Gastroesophageal sphincter (tissue), 4 donors: ENCODE results near the gene GM2A. TPM values are rescaled to one million over a fixed set of nuclear protein-coding genes. Genes with fewer than 3 reads are reported as not detected.

Experiments
- ATAC-seq: fragments of 150-250 bp; one replicate; pipeline ENCODE4 v1.9.1; 2016; ENCODE audit warnings: mild to moderate bottlenecking, moderate library complexity
- H3K27ac ChIP-seq, 4 donors: fragments of 200-600 bp; sonication (generic) in 3 of 4; 1 replicate in 3 of 4; 2 replicates in 1 of 4; pipeline ENCODE4 v1.5.1; 2016 to 2019
- H3K27me3 ChIP-seq: fragments of 200-600 bp; sonication (generic); one replicate; pipeline ENCODE4 v1.5.1; 2019
- H3K36me3 ChIP-seq, 2 donors: fragments of 200-600 bp; sonication (generic); one replicate each; pipeline ENCODE4 v1.5.1; 2019; ENCODE audit warnings: control low read depth in 1 of 2
- H3K4me1 ChIP-seq, 3 donors: fragments of 200-600 bp; sonication (generic); 1 replicate in 2 of 3; 2 replicates in 1 of 3; pipeline ENCODE4 v1.5.1; 2016 to 2019; ENCODE audit warnings: control low read depth in 2 of 3
- H3K4me3 ChIP-seq, 2 donors: fragments of 200-600 bp; sonication (generic); one replicate each; pipeline ENCODE4 v1.5.1; 2019; ENCODE audit warnings: mild to moderate bottlenecking in 1 of 2, moderate library complexity in 1 of 2
- H3K9me3 ChIP-seq, 3 donors: fragments of 200-600 bp; sonication (generic); one replicate each; pipeline ENCODE4 v1.5.1; 2017 to 2019; ENCODE audit warnings: control low read depth in 2 of 3
- EP300 ChIP-seq: sonication (generic); formaldehyde crosslinking; IDR thresholded peaks from one replicate; pipeline ENCODE4 v1.6.1; 2017; ENCODE audit warnings: antibody characterized with exemption, mild to moderate bottlenecking
- POLR2A ChIP-seq, 2 donors: fragments of 450-650 bp; IDR thresholded peaks; one replicate each; pipeline ENCODE4 v1.6.1; 2017; ENCODE audit warnings: antibody characterized with exemption in 2 of 2, mild to moderate bottlenecking in 2 of 2, moderate library complexity in 1 of 2
- POLR2AphosphoS5 ChIP-seq: sonication (generic); formaldehyde crosslinking; IDR thresholded peaks from one replicate; pipeline ENCODE4 v1.6.1; 2017; ENCODE audit warnings: antibody characterized with exemption
- WGBS, 2 donors: methylation state at CpG; one replicate each; pipeline ENCODE4 v1.1.5; 2018; ENCODE audit warnings: low coverage in 1 of 2; 5-methylcytosine and 5-hydroxymethylcytosine counted together
- total RNA-seq, 4 donors: library from RNA; depleted of rRNA; stranded (reverse); fragments of >200 nt; gene quantifications; one replicate each; pipeline ENCODE4 v1.1.0, GENCODE V29; 2016
- TF ChIP-seq, protein P1 (sequence below), 4 experiments: fragments of 200-600 bp in 2 of 4; fragments of 450-650 bp in 2 of 4; sonication (generic) in 1 of 4; IDR thresholded peaks; one replicate each; pipeline ENCODE4 v1.5.1; 2017 to 2019; ENCODE audit warnings: antibody characterized with exemption in 4 of 4, mild to moderate bottlenecking in 2 of 4, moderate library complexity in 2 of 4

The GM2A gene
- total RNA-seq, 4 donors from 2014 or later: 23.3 to 37.2 (median 29.1) TPM

DNA sequence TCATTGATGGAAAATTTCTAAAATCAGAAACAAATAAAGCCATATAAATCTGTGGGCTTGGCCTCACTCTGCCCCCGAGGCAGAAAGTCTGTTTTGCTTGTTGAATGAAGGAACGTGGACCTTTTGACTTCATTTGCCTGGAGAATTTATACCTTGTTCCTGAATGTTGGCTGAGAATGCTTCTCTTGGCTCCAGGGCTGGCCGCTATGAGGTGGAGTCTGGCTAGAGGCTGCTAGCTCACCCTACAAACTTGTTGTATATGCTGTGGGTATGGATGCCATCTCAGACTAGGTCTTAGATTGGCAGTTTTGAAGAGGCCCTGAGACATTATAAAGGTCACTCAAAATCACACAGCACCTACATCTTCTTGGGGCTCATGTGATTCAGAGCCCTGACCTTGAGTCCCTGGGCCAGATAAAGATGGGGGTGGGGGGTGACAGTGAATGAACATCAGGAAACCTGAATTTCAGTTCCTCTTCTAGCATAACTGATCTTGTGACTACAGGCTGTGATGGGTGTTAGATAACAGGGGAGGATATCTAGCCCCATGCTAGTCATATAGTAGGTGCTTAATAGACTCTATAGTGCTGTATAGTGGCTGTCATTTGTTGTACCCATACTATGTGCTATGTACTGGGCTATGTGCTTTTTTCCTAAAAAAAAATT lies 2.8 kb downstream of the GM2A start:
- Histone ChIP-seq H3K9me3 (no peaks in the 10 kb centered on the region), H3K4me1 (peaks cover 0 to 53% (median 16%) of the 10 kb centered on the region in 3 donors), H3K36me3 (peaks cover 0 to 15% of the 10 kb centered on the region in 2 donors), H3K27me3 (no peaks in the 10 kb centered on the region), H3K4me3 (no peak overlapping the region), H3K27ac (no peak overlapping the region)
- 86% methylated on average over 3 of the region's 3 CpGs; no CpG with 5 or more reads in 1 of the 2 donors for WGBS, 2 donors
- TF ChIP-seq POLR2A (IDR thresholded peaks at IDR 0.05): no peak
- no peak for TF ChIP-seq EP300
- TF ChIP-seq, protein P1, sequence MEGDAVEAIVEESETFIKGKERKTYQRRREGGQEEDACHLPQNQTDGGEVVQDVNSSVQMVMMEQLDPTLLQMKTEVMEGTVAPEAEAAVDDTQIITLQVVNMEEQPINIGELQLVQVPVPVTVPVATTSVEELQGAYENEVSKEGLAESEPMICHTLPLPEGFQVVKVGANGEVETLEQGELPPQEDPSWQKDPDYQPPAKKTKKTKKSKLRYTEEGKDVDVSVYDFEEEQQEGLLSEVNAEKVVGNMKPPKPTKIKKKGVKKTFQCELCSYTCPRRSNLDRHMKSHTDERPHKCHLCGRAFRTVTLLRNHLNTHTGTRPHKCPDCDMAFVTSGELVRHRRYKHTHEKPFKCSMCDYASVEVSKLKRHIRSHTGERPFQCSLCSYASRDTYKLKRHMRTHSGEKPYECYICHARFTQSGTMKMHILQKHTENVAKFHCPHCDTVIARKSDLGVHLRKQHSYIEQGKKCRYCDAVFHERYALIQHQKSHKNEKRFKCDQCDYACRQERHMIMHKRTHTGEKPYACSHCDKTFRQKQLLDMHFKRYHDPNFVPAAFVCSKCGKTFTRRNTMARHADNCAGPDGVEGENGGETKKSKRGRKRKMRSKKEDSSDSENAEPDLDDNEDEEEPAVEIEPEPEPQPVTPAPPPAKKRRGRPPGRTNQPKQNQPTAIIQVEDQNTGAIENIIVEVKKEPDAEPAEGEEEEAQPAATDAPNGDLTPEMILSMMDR (IDR thresholded peaks at IDR 0.05): no peak
- TF ChIP-seq POLR2AphosphoS5: no peak
- ATAC-seq: no peak

DNA sequence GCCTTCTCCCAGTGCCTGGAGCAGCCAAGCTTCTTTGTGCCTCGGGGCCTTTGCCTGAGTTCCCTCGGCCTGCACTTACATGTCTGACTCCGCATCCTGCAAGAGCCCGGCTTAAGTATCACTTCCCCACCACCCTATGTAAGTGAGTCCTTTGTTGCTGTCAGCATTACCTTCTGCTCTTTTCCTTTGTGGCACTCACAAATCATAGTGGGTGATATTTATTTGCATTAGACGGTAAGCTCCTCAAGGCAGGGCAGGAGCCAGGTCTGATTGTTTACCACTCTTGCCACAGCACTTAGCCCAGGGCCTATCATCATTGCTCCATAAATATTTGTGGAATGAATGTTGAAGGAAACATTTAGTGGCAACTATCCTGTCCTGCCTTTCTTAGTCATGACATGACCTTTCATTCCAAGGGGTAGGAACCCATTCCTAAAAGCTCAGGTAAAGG lies 4.8 kb downstream of the GM2A start:
- Histone ChIP-seq H3K27me3 (no peaks in the 10 kb centered on the region), H3K36me3 (peaks cover 0 to 34% of the 10 kb centered on the region in 2 donors), H3K4me3 (no peak overlapping the region), H3K27ac (no peak overlapping the region), H3K9me3 (no peaks in the 10 kb centered on the region), H3K4me1 (peaks cover 0 to 46% (median 13%) of the 10 kb centered on the region in 3 donors)
- 72 to 73% methylated on average over 3 to 5 of the region's 5 CpGs for WGBS, 2 donors
- TF ChIP-seq, protein P1 (IDR thresholded peaks at IDR 0.05): no peak
- TF ChIP-seq POLR2AphosphoS5: no peak
- no peak for TF ChIP-seq POLR2A (IDR thresholded peaks at IDR 0.05)
- no peak for TF ChIP-seq EP300
- ATAC-seq: no peak

- Histone ChIP-seq H3K4me1 (peaks cover 0 to 46% (median 13%) of the 10 kb centered on the region in 3 donors), H3K4me3 (no peak overlapping the region), H3K27me3 (no peaks in the 10 kb centered on the region), H3K36me3 (peaks cover 0 to 39% of the 10 kb centered on the region in 2 donors), H3K9me3 (no peaks in the 10 kb centered on the region), H3K27ac (no peak overlapping the region)
- 96% methylated on average over 5 of the region's 7 CpGs; no CpG with 5 or more reads in 1 of the 2 donors for WGBS, 2 donors
- TF ChIP-seq POLR2A (IDR thresholded peaks at IDR 0.05): no peak
- TF ChIP-seq, protein P1 (IDR thresholded peaks at IDR 0.05): no peak
- TF ChIP-seq EP300: no peak
- TF ChIP-seq POLR2AphosphoS5: no peak
- peak; percentile 46 for ATAC-seq
These were observed 5.2 kb downstream of the GM2A start for GRCh38 chr5:151258201-151258611.

DNA sequence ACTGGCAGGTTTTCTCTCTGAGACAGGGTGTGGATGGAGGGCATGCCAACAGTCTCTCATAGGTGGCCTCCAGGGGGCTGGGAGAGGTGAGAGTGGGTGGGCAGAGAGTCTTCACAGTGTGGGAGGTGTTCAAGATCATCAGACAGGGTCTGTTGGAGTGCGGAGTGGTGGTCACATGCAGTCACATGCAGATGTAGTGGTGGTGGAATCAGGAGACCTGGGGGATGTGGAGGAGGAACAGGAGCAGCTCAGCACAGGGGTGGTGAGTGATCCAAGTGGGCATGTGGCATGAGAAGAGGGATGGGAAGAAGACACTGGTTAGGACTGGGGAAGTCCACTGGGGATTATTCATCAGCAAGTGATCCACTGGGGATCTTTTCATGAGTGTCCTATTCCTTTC lies 5.8 kb downstream of the GM2A start:
- Histone ChIP-seq H3K4me1 (peaks cover 0 to 40% (median 8%) of the 10 kb centered on the region in 3 donors), H3K9me3 (no peaks in the 10 kb centered on the region), H3K36me3 (peaks cover 0 to 45% of the 10 kb centered on the region in 2 donors), H3K27ac (no peak overlapping the region), H3K27me3 (no peaks in the 10 kb centered on the region), H3K4me3 (no peak overlapping the region)
- TF ChIP-seq POLR2A (IDR thresholded peaks at IDR 0.05): no peak
- TF ChIP-seq POLR2AphosphoS5: no peak
- TF ChIP-seq, protein P1 (IDR thresholded peaks at IDR 0.05): no peak
- TF ChIP-seq EP300: no peak
- ATAC-seq: no peak
- 20 to 83% methylated on average over 1 of the region's 1 CpG for WGBS, 2 donors

DNA sequence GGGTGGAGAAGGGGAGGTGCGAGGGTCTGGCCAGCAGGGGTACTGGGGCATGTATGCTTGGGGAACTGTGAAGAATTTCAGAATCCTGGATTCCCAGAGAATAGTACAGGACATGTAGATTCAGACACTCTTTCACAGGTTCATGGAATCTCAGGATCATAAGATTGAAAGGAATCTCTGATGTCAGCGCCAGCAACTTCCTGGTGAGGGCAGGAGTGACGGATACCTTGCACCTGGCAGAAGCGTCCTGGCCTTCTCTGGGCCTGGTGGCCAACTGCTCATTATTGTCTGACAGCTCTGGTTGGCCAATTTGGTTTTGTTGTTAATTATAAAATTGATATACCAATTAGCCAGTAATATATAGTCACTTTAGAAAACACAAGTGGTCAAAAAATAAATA lies 6.9 kb downstream of the GM2A start:
- no peak for ATAC-seq
- H3K4me1 ChIP-seq: peaks cover 0 to 29% (median 0%) of the 10 kb centered on the region in 3 donors

More for the DNA sequence above, 6.9 kb downstream of the GM2A start:
- 82 to 83% methylated on average over 3 of the region's 4 CpGs for WGBS, 2 donors
- no peak overlapping the region for H3K27ac ChIP-seq
- H3K27me3 ChIP-seq: no peaks in the 10 kb centered on the region
- TF ChIP-seq, protein P1 (IDR thresholded peaks at IDR 0.05): no peak
- TF ChIP-seq EP300 (no peak), POLR2AphosphoS5 (no peak), POLR2A (IDR thresholded peaks at IDR 0.05) (no peak)
- H3K9me3 ChIP-seq: no peaks in the 10 kb centered on the region
- peaks cover 0 to 50% of the 10 kb centered on the region in 2 donors for H3K36me3 ChIP-seq
- no peak overlapping the region for H3K4me3 ChIP-seq
